Psoas muscle (tissue), 8 donors: ENCODE results near the gene TMOD1. TPM values are rescaled to one million over a fixed set of nuclear protein-coding genes. Genes with fewer than 3 reads are reported as not detected.
A peak's percentile ranks its signal among the peaks of the same experiment; 100 is the strongest.

ENCODE experiments used
- ATAC-seq, 4 donors: fragments of 200-7000 bp; cut with Tn5 transposase; one replicate each; pipeline ENCODE4 v1.9.1; 2020; ENCODE audit warnings: moderate library complexity in 3 of 4, mild to moderate bottlenecking in 2 of 4
- DNase-seq, 2 donors: peaks; one replicate each; pipeline ENCODE4 v3.0.0-alpha.2; 2020
- H3K27ac ChIP-seq: fragments of 200-600 bp; one replicate; pipeline ENCODE4 v1.8.0; 2022
- H3K27me3 ChIP-seq, 3 donors: fragments of 200-600 bp in 1 of 3; one replicate each; pipeline versions ENCODE4 v1.6.1 to v1.8.0; 2013 to 2022; ENCODE audit warnings: low read length in 2 of 3, mild to moderate bottlenecking in 2 of 3, moderate library complexity in 1 of 3; ENCODE audit not compliant: insufficient read depth in 3 of 3
- H3K36me3 ChIP-seq, 2 donors: fragments of 200-600 bp in 1 of 2; one replicate each; pipeline versions ENCODE4 v1.6.1 to v1.8.0; 2013 to 2022; ENCODE audit warnings: low read depth in 1 of 2, mild to moderate bottlenecking in 1 of 2, moderate library complexity in 1 of 2; ENCODE audit not compliant: insufficient read depth in 1 of 2
- H3K4me1 ChIP-seq: fragments of 200-600 bp; one replicate; pipeline ENCODE4 v1.8.0; 2022
- H3K4me3 ChIP-seq: fragments of 200-600 bp; one replicate; pipeline ENCODE4 v1.8.0; 2022; ENCODE audit warnings: mild to moderate bottlenecking
- H3K9me3 ChIP-seq: fragments of 200-600 bp; one replicate; pipeline ENCODE4 v1.8.0; 2022
- whole genome bisulfite sequencing, 3 donors: extraction: QIAGEN DNeasy Blood & Tissue Kit; methylation state at CpG; one replicate each; pipeline versions ENCODE4 v1.1.6 to v1.1.7; 2013; 5-methylcytosine and 5-hydroxymethylcytosine counted together
- intact Hi-C, 2 donors: fragments of 100-400 bp; cut with DNase I; formaldehyde crosslinking; loops; one replicate each; pipeline versions ENCODE4 v1.11.0 to v1.14.2; 2022
- polyA plus RNA-seq, 3 donors: library from polyadenylated mRNA; stranded (reverse); fragments of 200-250 nt; gene quantifications; one replicate each; pipeline ENCODE4 v1.2.3, GENCODE V29; 2013
- total RNA-seq, 4 donors: library from RNA; stranded (reverse); fragmentation: NEBNext Ultra II Directional in 2 of 4; extraction: Animal tissue kit (Norgen Biotek cat#: 25700) in 2 of 4; gene quantifications; one replicate each; pipeline versions ENCODE4 v1.2.1 to v1.2.4, GENCODE V29; 2021 to 2023
- TF ChIP-seq, protein P1 (sequence below): fragments of 200-600 bp; IDR thresholded peaks from one replicate; pipeline ENCODE4 v1.8.0; 2022; ENCODE audit warnings: antibody characterized with exemption
- donor health status: healthy with polysubstance abuse.
- donor health status: DM: no; HTN: no; CAD: no; lungs with moderate emphysema.
- donor health status: Bipolar disorder and iron deficiency.
- donor health status: healthy.
- donor health status: DM: yes; HTN: yes; CAD: no.
- donor health status: DM: no; HTN: no; CAD: no.
- donor health status: DM: no; HTN: no; CAD: no.
- donor health status: DM: yes; HTN: yes; CAD: no.

TMOD1 gene
- total and polyA plus RNA-seq, 7 donors: 65.4 to 286 (median 156) TPM

DNA sequence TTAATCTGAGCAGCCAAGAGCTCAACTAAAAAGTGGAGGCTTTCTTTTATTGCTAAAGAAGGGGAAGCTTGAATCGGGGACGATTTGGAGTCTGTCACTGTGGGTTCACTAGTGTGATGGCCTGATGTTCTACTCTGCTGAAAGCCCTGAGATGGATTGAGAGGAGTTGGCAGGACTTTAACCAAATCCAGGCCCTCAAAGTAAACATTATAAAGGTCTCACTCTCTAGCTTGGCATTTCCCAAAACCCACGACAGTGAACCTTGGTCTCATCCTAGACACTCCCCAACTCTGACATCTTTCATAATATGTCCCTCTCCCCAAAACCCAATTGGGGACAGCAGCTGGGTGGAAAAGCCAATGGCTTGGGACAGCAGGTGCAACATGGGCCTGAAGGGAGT is 32.7 kb downstream of the TMOD1 start:
- Histone ChIP-seq H3K36me3 (peaks cover 4 to 15% of the 10 kb centered on the region in 2 donors), H3K9me3 (no peaks in the 10 kb centered on the region), H3K4me1 (peaks cover 71% of the 10 kb centered on the region), H3K4me3 (no peak overlapping the region), H3K27ac (peak overlapping the region; percentile 90), H3K27me3 (no peaks in the 10 kb centered on the region)
- intact Hi-C loops: loop anchor here in 1 of 2 donors (10.0 kb wide), 1 partner anchor 61 kb away; no protein-coding TSS in a partner anchor
- ATAC-seq: no peak
- 89 to 97% (median 89%) methylated on average over 3 of the region's 3 CpGs for WGBS, 3 donors
- TF ChIP-seq, protein P1, sequence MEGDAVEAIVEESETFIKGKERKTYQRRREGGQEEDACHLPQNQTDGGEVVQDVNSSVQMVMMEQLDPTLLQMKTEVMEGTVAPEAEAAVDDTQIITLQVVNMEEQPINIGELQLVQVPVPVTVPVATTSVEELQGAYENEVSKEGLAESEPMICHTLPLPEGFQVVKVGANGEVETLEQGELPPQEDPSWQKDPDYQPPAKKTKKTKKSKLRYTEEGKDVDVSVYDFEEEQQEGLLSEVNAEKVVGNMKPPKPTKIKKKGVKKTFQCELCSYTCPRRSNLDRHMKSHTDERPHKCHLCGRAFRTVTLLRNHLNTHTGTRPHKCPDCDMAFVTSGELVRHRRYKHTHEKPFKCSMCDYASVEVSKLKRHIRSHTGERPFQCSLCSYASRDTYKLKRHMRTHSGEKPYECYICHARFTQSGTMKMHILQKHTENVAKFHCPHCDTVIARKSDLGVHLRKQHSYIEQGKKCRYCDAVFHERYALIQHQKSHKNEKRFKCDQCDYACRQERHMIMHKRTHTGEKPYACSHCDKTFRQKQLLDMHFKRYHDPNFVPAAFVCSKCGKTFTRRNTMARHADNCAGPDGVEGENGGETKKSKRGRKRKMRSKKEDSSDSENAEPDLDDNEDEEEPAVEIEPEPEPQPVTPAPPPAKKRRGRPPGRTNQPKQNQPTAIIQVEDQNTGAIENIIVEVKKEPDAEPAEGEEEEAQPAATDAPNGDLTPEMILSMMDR: no peak
- no peak for DNase-seq

DNA sequence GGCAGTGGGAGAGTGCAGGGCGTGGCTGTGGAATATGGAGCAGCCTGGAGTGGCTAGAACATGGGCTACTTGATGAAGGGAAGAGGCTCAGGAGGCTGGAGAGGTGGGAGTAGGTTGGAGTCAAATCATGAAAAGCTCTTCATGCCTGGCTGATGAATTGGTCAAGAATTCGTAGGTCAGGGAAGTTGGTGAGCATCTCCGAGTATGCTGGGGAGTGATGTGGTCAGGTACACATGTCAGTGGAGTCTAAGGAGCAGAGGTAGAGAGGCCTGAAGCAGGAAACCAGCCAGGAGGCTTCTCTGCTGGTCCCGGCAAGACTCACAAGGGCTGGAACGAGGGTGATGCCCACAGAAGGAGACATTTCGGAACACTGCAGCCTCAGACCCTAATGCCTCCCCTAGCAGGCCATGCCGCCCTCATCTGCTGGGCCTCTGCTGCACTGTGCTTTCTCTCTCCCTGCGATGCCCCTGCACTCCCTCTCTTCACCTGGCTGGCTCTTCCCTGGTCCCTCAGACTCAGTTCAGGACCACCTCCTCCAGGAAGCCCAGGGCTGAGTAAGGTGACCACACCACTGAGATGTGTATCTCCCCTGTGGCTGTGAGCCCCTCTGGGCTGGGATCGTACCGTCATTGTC is 33.6 kb downstream of the TMOD1 start:
- 90 to 92% (median 91%) methylated on average over 10 of the region's 10 CpGs for WGBS, 3 donors
- Histone ChIP-seq H3K4me1 (peaks cover 62% of the 10 kb centered on the region), H3K27me3 (no peaks in the 10 kb centered on the region), H3K4me3 (no peak overlapping the region), H3K9me3 (no peaks in the 10 kb centered on the region), H3K36me3 (peaks cover 4 to 17% of the 10 kb centered on the region in 2 donors), H3K27ac (peak overlapping the region; percentile 90)
- ATAC-seq: no peak
- TF ChIP-seq, protein P1: no peak
- no peak for DNase-seq
- intact Hi-C loops: loop anchor here in 1 of 2 donors (10.0 kb wide), 1 partner anchor 60 kb away; no protein-coding TSS in a partner anchor

DNA sequence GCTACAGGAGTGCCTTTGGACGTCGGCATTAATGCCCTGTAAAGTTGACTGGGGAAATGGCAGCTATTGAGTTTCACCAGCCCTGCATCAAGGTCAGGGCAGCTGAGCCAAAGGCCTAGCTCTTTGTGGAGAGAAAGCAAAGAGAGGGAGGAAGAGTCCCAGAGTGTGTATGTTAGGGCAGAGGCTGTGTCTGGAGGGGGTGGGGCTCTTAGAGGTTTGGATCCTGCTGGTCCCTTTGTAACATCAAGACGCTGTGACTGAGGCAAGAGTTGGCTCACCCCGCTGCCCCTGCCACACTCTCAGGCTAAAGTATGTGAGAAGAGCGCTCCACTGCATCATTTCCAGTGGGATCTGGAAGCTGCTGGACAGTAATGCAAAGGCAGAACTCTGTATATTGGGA is 34.3 kb downstream of the TMOD1 start:
- H3K4me1 ChIP-seq: peaks cover 60% of the 10 kb centered on the region
- H3K36me3 ChIP-seq: peaks cover 4 to 17% of the 10 kb centered on the region in 2 donors
- no peaks in the 10 kb centered on the region for H3K9me3 ChIP-seq
- peak in 1 of 2 donors; percentile 42 for DNase-seq
- H3K4me3 ChIP-seq: no peak overlapping the region
- H3K27ac ChIP-seq: peak overlapping the region; percentile 90
- ATAC-seq: peak; percentile 53 to 68 (median 61)
- H3K27me3 ChIP-seq: no peaks in the 10 kb centered on the region
- WGBS, 3 donors: 29 to 51% (median 32%) methylated on average over 5 of the region's 5 CpGs
- TF ChIP-seq, protein P1: no peak
- intact Hi-C loops: loop anchor here in 1 of 2 donors (10.0 kb wide), 1 partner anchor 59 kb away; no protein-coding TSS in a partner anchor

DNA sequence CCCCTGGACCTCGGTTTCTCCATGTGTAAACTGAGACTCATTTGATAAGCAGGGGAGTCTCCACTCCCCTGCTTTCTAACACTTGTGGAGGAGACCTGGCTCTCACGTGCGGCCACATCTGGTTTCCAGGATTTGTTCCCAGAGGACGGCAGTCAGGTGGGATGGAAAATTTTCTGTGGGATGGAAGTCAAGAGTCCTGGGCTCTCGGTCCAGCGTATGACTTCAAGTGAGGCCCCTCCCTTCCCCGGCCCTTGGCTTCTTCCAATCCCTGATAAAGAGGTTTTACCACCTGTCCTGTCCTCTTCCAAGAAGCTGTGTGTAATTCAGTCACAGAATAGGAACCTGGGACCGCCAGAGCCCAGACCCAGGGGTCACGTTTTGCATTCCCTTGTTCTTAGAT is 35.0 kb downstream of the TMOD1 start:
- Histone ChIP-seq H3K4me3 (no peak overlapping the region), H3K27me3 (no peaks in the 10 kb centered on the region), H3K4me1 (peaks cover 57% of the 10 kb centered on the region), H3K9me3 (no peaks in the 10 kb centered on the region), H3K27ac (peak overlapping the region; percentile 90), H3K36me3 (peaks cover 4 to 17% of the 10 kb centered on the region in 2 donors)
- intact Hi-C loops: loop anchor here in 1 of 2 donors (10.0 kb wide), 1 partner anchor 58 kb away; no protein-coding TSS in a partner anchor
- WGBS, 3 donors: 28 to 37% (median 31%) methylated on average over 9 of the region's 9 CpGs
- ATAC-seq (peak; percentile 30 to 52 (median 46)), DNase-seq (no peak)
- TF ChIP-seq, protein P1: no peak
